ENCODE measurements around the gene PHF23.
A peak's percentile ranks its signal among the peaks of the same experiment; 100 is the strongest.

PHF23 gene

GRCh38 chr17:7241783-7242716 lies 2.8 kb upstream of the PHF23 start, which contains the start of gene GABARAP:
GABARAP (minus strand) TSS chr17:7242449; CDS start chr17:7242330, 119 bp downstream.
- in situ Hi-C loops (cut with HindIII; ENCODE audit: low pct_ligation_motif_present, low pct_unique_long_range_greater_than_20kb, low sequenced_read_pairs): no loop called here
- peak; percentile 91 for DNase-seq

GRCh38 chr17:7241090-7241733 lies 2.0 kb upstream of the PHF23 start:
- no peak for DNase-seq
- in situ Hi-C loops (cut with HindIII; ENCODE audit: low pct_ligation_motif_present, low pct_unique_long_range_greater_than_20kb, low sequenced_read_pairs): no loop called here

GRCh38 chr17:7240375-7240774 lies 1.1 kb upstream of the PHF23 start:
- no peak for DNase-seq
- in situ Hi-C loops (cut with HindIII; ENCODE audit: low pct_ligation_motif_present, low pct_unique_long_range_greater_than_20kb, low sequenced_read_pairs): no loop called here

DNA sequence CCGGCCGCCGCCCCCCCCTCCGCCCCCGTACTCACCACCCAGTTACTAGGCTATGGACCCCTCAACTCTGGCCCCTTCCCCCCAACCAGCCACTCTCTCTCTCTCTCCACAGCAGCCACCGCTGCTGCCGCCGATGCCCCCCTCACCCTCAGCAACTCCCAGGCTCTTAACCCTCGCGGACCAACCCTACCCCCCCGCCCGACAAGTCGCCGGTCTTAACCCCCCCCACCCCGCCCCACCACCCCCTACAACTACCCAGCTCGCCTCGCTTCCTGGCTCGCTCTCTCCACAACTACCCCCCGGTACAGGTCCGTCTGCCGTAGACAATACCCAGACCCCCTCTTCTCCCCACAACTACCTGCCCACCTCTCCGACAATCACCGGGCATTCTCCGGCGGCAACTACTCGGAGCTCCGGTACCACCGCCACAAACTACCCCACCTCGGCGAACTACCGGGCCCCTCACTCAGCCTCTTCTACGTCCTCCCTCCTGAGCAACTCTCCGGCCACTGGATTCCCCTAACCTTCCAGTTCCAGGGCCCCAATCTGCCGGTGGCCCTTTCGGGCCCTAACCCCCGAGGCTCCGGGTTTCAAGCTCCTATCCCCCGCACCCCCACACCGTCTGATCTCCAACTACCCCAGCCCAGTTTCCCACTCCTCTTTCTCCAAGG lies 702 bp downstream of the PHF23 start:
- DNase-seq: peak; percentile 48
- in situ Hi-C loops (cut with HindIII; ENCODE audit: low pct_ligation_motif_present, low pct_unique_long_range_greater_than_20kb, low sequenced_read_pairs): no loop called here

DNA sequence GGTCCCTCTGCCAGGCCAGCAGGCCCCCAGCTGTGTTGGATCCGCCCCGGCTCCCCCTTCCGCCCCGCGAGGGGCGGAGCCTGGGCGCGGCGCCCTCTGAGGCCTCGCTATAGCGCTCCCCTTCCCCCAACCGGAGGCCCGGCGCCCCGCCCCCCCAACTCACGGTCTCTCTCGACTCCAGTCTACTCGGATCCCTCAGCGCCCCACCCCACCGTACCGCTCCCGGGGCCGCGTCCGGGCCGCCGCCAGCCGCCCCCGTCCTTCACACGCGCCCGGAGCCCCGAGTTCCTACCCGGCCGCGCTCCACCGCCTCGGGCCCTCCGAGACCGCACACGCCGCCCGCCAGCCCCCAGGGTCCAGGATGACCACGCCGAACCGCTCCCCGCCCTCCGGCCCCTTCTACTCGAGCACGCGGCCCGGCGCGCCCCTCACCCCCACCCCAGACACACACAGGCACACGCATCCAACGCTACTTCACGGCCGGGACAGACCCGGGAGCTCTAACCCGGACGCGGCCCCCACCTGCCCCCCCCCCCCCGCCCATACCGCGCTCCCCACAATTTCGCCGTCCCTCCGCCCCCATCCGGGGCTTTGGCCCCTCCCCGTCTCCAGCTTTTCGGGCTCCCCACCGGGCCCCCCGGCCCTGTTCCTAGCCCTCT lies 1.4 kb downstream of the PHF23 start:
- DNase-seq: peak; percentile 77
- in situ Hi-C loops (cut with HindIII; ENCODE audit: low pct_ligation_motif_present, low pct_unique_long_range_greater_than_20kb, low sequenced_read_pairs): no loop called here

GRCh38 chr17:7237266-7237760 lies 1.9 kb downstream of the PHF23 start:
- no peak for DNase-seq
- in situ Hi-C loops (cut with HindIII; ENCODE audit: low pct_ligation_motif_present, low pct_unique_long_range_greater_than_20kb, low sequenced_read_pairs): no loop called here

DNA sequence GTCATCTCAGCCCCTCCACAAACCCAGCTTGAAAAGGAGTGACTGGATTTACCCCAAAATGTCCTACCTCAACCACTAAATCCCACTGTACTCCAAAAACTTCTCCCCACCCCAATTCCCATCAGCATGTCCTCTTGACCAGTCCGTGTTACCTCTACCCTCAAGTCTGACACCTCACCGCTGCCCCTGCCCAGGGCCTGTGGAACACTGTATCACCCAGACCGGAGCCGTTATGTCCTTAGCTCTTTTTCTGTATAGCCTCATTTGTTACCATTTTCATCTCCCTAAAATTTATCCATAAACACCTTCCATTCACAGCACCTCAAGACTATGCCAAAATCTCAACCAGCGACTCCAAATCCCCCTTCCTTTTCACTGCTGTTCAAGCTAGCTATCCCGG lies 2.4 kb downstream of the PHF23 start:
- in situ Hi-C loops (cut with HindIII; ENCODE audit: low pct_ligation_motif_present, low pct_unique_long_range_greater_than_20kb, low sequenced_read_pairs): no loop called here
- DNase-seq: no peak

DNA sequence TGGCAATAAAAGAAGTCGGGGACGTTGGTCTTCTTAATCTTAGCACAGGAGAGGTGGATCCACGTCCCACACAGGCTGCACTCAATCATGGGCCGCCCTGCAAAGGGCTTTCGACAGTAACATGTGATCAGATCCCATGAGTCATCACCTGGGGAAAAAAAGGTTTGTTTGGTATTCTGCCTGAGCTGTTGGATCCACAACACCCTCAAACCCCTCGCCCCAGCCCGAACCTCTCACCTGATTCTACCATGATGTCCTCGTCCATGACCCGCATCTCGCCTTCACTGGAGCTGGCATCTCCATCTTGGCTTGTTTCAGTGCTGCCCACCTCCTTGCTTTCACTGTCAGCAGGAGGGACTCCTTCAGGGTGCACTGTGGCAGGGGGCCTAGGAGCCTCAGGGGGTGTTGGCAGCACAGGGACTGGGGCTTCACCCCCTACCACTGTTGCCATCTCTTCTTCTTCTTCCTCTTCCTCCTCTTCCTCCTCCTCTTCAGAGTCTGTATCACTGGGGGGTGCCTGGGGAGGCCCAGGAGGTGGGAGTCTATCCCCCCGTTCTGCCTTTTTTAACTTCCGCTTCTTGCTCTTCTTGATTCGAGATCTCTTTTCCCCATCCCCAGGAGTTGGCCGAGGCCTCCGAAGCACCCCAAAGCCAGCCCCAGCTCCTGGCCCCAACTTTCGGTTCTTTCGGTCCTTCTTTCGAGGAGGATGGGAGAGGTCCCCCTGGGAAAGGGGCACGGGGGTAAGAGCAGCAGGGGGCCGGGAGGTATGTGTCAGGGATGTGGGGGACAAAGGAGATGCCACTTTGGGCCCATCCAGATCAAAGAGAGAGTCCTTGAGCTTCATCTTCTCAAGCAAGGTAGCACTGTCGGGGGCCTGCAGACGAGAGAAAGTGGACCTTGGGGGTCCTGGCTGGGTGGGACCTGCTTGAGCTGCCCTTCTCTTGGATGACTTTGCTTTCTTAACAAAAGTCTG lies 3.3 kb downstream of the PHF23 start:
- peak; percentile 41 for DNase-seq

DNA sequence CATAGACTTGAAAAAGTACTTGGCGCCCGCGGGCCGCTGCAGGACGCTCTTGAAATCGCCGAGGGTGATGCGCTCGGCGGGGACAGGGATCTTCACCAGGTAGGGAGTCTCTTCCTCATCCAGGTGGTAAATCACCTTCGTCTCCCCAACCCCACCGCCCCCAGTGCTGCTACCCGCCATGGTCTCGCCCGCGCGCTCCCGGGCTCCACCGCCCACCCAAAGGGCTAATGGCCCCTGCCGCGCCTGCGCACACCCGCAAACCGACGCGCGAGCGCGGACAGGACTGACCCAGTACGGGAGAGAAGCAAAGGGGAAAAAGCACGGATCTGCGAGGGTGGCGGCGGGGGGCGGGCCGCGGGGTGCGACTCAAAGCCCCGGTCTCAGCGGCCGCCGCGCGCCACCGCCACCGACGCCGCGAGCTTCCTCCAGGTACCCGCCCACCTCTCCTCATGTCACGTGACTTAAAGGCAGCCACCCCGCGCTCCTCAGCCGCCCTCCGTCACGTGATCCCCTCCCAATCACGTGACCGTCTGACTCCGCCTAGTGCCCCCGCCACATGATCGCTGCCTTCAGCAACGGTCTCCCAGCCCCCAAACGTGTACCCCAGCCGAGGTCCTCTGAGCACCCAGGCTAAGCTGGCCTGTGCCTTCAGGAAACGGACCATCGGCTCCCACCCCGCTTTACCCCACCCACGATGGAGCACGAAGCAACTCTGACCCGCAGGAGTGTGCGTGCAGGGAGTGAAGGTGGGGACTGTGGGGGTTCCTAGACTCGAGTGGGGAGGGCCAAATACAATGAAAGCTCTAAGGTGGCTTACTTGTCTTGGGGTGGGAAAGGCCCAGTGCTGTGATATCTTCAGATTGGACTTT lies 4.9 kb downstream of the PHF23 start, which contains the start of gene DVL2:
Gene DVL2 (minus strand): TSS at position 435 of the 869 bp plus-strand sequence. CDS start 255 bp downstream, at position 180.
- peak; percentile 96 for DNase-seq
- in situ Hi-C loops (cut with HindIII; ENCODE audit: low pct_ligation_motif_present, low pct_unique_long_range_greater_than_20kb, low sequenced_read_pairs): no loop called here

More for the DNA sequence above, 3.3 kb downstream of the PHF23 start:
- in situ Hi-C loops (cut with HindIII; ENCODE audit: low pct_ligation_motif_present, low pct_unique_long_range_greater_than_20kb, low sequenced_read_pairs): no loop called here

GRCh38 chr17:7233701-7234082 lies 5.6 kb downstream of the PHF23 start:
- in situ Hi-C loops (cut with HindIII; ENCODE audit: low pct_ligation_motif_present, low pct_unique_long_range_greater_than_20kb, low sequenced_read_pairs): no loop called here
- DNase-seq: no peak

GRCh38 chr17:7232114-7232513 lies 7.1 kb downstream of the PHF23 start:
- DNase-seq: no peak
- in situ Hi-C loops (cut with HindIII; ENCODE audit: low pct_ligation_motif_present, low pct_unique_long_range_greater_than_20kb, low sequenced_read_pairs): no loop called here

DNA sequence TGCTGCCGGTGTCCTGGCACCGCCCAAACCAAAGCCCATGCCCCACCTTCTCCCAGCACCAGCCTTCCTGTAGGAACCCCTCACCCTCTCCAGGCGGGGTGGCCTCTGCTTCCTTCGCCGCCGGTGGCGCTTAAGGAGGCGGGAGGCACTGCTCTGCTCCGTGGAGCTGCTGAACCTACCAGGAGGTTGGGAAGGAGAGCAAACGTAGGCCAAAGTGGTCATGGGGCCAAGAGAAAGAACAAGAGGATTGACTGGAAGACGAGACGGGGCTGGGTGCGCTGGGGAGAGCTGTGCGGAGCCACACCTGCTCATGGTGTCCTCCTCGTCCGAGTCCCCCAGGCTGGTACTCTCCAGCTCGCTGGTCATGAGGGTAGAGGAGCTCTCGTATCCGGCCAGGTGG lies 9.8 kb downstream of the PHF23 start:
- DNase-seq: no peak
- in situ Hi-C loops (cut with HindIII; ENCODE audit: low pct_ligation_motif_present, low pct_unique_long_range_greater_than_20kb, low sequenced_read_pairs): no loop called here

DNA sequence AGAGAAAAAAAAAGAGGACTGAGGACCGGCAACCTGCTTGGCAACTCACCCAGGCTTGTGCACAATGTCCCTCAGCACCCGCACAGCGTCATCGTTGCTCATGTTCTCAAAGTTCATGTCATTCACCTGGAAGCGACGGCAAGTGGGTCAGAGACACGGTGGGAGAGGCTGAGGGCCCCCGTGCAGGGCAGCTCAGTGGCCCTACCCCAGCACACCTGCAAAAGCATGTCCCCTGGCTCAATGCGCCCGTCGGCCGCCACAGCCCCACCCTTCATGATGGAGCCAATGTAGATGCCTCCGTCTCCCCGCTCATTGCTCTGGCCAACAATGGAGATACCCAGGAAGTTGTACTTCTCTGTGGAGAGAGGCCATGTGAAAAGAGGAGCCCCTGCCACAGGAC lies 10.3 kb downstream of the PHF23 start:
- no peak for DNase-seq
- in situ Hi-C loops (cut with HindIII; ENCODE audit: low pct_ligation_motif_present, low pct_unique_long_range_greater_than_20kb, low sequenced_read_pairs): no loop called here

GRCh38 chr17:7226721-7227710 lies 12.2 kb downstream of the PHF23 start:
- in situ Hi-C loops (cut with HindIII; ENCODE audit: low pct_ligation_motif_present, low pct_unique_long_range_greater_than_20kb, low sequenced_read_pairs): no loop called here
- DNase-seq: no peak

GRCh38 chr17:7225711-7226331 lies 13.4 kb downstream of the PHF23 start:
- in situ Hi-C loops (cut with HindIII; ENCODE audit: low pct_ligation_motif_present, low pct_unique_long_range_greater_than_20kb, low sequenced_read_pairs): no loop called here
- no peak for DNase-seq

All from ACHN (cell line).